ENCODE results near the gene TXNDC17. TPM values are rescaled to one million over a fixed set of nuclear protein-coding genes. Genes with fewer than 3 reads are reported as not detected.

TXNDC17 gene
- total RNA-seq, 1 experiment from 2014 or later = 151 TPM

GRCh38 chr17:6596081-6596480 is 44.8 kb upstream of the TXNDC17 start:
- no peak overlapping the region for H3K4me3 Mint-ChIP-seq
- H3K27ac Mint-ChIP-seq = no peak overlapping the region
- POLR2A ChIA-PET = no interaction called here

GRCh38 chr17:6596511-6596910 is 44.3 kb upstream of the TXNDC17 start:
- ATAC-seq = no peak
- Mint-ChIP-seq H3K9me3 (no peaks in the 10 kb centered on the region), H3K27ac (no peak overlapping the region), H3K4me1 (peaks cover 4% of the 10 kb centered on the region), H3K36me3 (peaks cover 33% of the 10 kb centered on the region), H3K27me3 (ENCODE audit: low read depth) (no peaks in the 10 kb centered on the region), H3K4me3 (no peak overlapping the region)
- TF ChIP-seq SOX15 (CRISPR knock-in tag; IDR thresholded peaks at IDR 0.05) = no peak
- TF ChIP-seq AFF4 (CRISPR knock-in tag; IDR thresholded peaks at IDR 0.05; ENCODE audit: borderline replicate concordance) = no peak
- CTCF ChIA-PET = no interaction called here
- POLR2A ChIA-PET = no interaction called here
- no peak for DNase-seq (ENCODE audit: low spot score)

More at GRCh38 chr17:6596081-6596480, 44.8 kb upstream of the TXNDC17 start:
- DNase-seq (ENCODE audit: low spot score) (no peak), ATAC-seq (no peak)
- no peaks in the 10 kb centered on the region for H3K9me3 Mint-ChIP-seq
- no peaks in the 10 kb centered on the region for H3K27me3 Mint-ChIP-seq (ENCODE audit: low read depth)
- peaks cover 4% of the 10 kb centered on the region for H3K4me1 Mint-ChIP-seq
- TF ChIP-seq NR2C2 (CRISPR knock-in tag; IDR thresholded peaks at IDR 0.05) = no peak
- TF ChIP-seq ZNF263 (CRISPR knock-in tag; IDR thresholded peaks at IDR 0.05; ENCODE audit: low read depth) = no peak
- TF ChIP-seq ZMAT4 (CRISPR knock-in tag; IDR thresholded peaks at IDR 0.05) = no peak
- TF ChIP-seq AR (CRISPR knock-in tag; IDR thresholded peaks at IDR 0.05) = no peak
- TF ChIP-seq FOXP1 (CRISPR knock-in tag; IDR thresholded peaks at IDR 0.05; ENCODE audit: borderline replicate concordance) = no peak
- TF ChIP-seq GABPB1 (CRISPR knock-in tag; IDR thresholded peaks at IDR 0.05) = no peak
- TF ChIP-seq ZNF671 (CRISPR knock-in tag; IDR thresholded peaks at IDR 0.05) = no peak
- no peak for TF ChIP-seq ZNF423 (CRISPR knock-in tag; IDR thresholded peaks at IDR 0.05)
- no peak for TF ChIP-seq ZNF232 (CRISPR knock-in tag; IDR thresholded peaks at IDR 0.05)
- TF ChIP-seq PREB (CRISPR knock-in tag; IDR thresholded peaks at IDR 0.05; ENCODE audit: borderline replicate concordance) = no peak
- no peak for TF ChIP-seq RORB (CRISPR knock-in tag; IDR thresholded peaks at IDR 0.05)
- TF ChIP-seq NFE2L1 (CRISPR knock-in tag; IDR thresholded peaks at IDR 0.05) = no peak
- CTCF ChIA-PET = no interaction called here
- H3K36me3 Mint-ChIP-seq = peaks cover 33% of the 10 kb centered on the region

GRCh38 chr17:6596941-6597340 is 43.9 kb upstream of the TXNDC17 start:
- CTCF ChIA-PET = no interaction called here
- H3K4me1 Mint-ChIP-seq = peaks cover 2% of the 10 kb centered on the region
- ATAC-seq (no peak), DNase-seq (ENCODE audit: low spot score) (no peak)
- no peaks in the 10 kb centered on the region for H3K9me3 Mint-ChIP-seq
- no peak overlapping the region for H3K4me3 Mint-ChIP-seq
- no peak overlapping the region for H3K27ac Mint-ChIP-seq
- H3K36me3 Mint-ChIP-seq = peaks cover 33% of the 10 kb centered on the region
- no peaks in the 10 kb centered on the region for H3K27me3 Mint-ChIP-seq (ENCODE audit: low read depth)
- POLR2A ChIA-PET = no interaction called here
- TF ChIP-seq GTF2I (CRISPR knock-in tag; conservative IDR thresholded peaks at IDR 0.05) = no peak
- no peak for TF ChIP-seq TEAD4 (CRISPR knock-in tag; IDR thresholded peaks at IDR 0.05)
- TF ChIP-seq ZNF416 (CRISPR knock-in tag; IDR thresholded peaks at IDR 0.05) = no peak
- TF ChIP-seq AFF4 (CRISPR knock-in tag; IDR thresholded peaks at IDR 0.05; ENCODE audit: borderline replicate concordance) = no peak
- TF ChIP-seq E2F1 (CRISPR knock-in tag; IDR thresholded peaks at IDR 0.05) = no peak
- TF ChIP-seq ZBTB43 (CRISPR knock-in tag; IDR thresholded peaks at IDR 0.05) = no peak
